Measurements from ENCODE around the gene FOXO3. TPM values are rescaled to one million over a fixed set of nuclear protein-coding genes. Genes with fewer than 3 reads are reported as not detected.

The FOXO3 gene
- total and polyA plus RNA-seq, 2 of the 8 experiments (the other 6 are each of a cell fraction or from before 2014, with no cell fraction given) = 13.1 to 19.3 TPM

- FAIRE-seq (peak; percentile 57), DNase-seq (ENCODE audit: low read depth in 1 of 2, low spot score in 2 of 2) (no peak)
- 59% methylated on average over 5 of the region's 5 CpGs; no CpG with 5 or more reads in 1 of the 2 experiments for WGBS, 2 experiments (ENCODE audit: extremely low coverage in 1 of 2, insufficient coverage in 1 of 2, insufficient read length in 1 of 2, insufficient replicate concordance in 2 of 2, low coverage in 1 of 2, low lambda C conversion rate in 2 of 2, missing lambda C conversion rate in 1 of 2)
These were observed 36.0 kb upstream of the FOXO3 start for GRCh38 chr6:108524528-108525248.

More at GRCh38 chr6:108524528-108525248, 36.0 kb upstream of the FOXO3 start:
- Histone ChIP-seq H3K9me3 (ENCODE audit: insufficient read depth in 2 of 2, low read depth in 1 of 2, low read length in 1 of 2) (no peaks in the 10 kb centered on the region), H4K8ac (ENCODE audit: extremely low read depth, insufficient read depth, low read length) (no peak overlapping the region), H3K56ac (replicated peaks; ENCODE audit: insufficient read length, low read depth, low read length) (no peak overlapping the region), H2AK5ac (ENCODE audit: low read depth, low read length) (no peak overlapping the region), H2AFZ (ENCODE audit: low read length) (no peak overlapping the region), H4K20me1 (replicated peaks in 1 of 2; ENCODE audit: control insufficient read depth in 1 of 2, insufficient read depth in 2 of 2, low read length in 2 of 2) (no peaks in the 10 kb centered on the region), H3K4ac (replicated peaks; ENCODE audit: insufficient read length, low read depth, low read length) (no peak overlapping the region), H3K4me2 (ENCODE audit: insufficient read depth in 1 of 2, low read depth in 2 of 2, low read length in 2 of 2) (no peak overlapping the region; a peak in 1 of 4 replicates), H2BK120ac (replicated peaks; ENCODE audit: low read depth, low read length) (no peak overlapping the region), H3K27ac (ENCODE audit: low read depth, low read length) (no peak overlapping the region), H3K9ac (replicated peaks in 1 of 4; ENCODE audit: extremely low read depth in 1 of 4, low read depth in 3 of 4, low read length in 3 of 4) (no peak overlapping the region), H3K36me3 (ENCODE audit: control insufficient read depth in 2 of 4, insufficient read depth in 4 of 4, low read length in 3 of 4) (no peaks in the 10 kb centered on the region), H3K4me3 (ENCODE audit: extremely low read depth in 1 of 4, insufficient read depth in 2 of 4, low read depth in 3 of 4, low read length in 4 of 4) (no peak overlapping the region; a peak in 1 of 8 replicates), H3K4me1 (replicated peaks in 1 of 4; ENCODE audit: control insufficient read depth in 3 of 4, insufficient read depth in 4 of 4, low read length in 3 of 4) (0 out of 7 replicates have a peak, but pooled peaks cover 0 to 2% (median 0%) of the 10 kb centered on the region in 4 experiments), H4K5ac (ENCODE audit: insufficient read length, low read depth, low read length) (no peak overlapping the region), H3K79me1 (ENCODE audit: low read depth, low read length) (no peaks in the 10 kb centered on the region), H3K23me2 (ENCODE audit: low read depth, low read length) (no peaks in the 10 kb centered on the region), H3K14ac (ENCODE audit: insufficient read length) (no peak overlapping the region), H4K91ac (replicated peaks; ENCODE audit: insufficient read length, low read length) (no peak overlapping the region), H3K79me2 (ENCODE audit: control insufficient read depth in 1 of 2, insufficient read depth in 2 of 2, low read length in 2 of 2) (no peaks in the 10 kb centered on the region), H2BK15ac (ENCODE audit: low read length) (no peak overlapping the region), H3K18ac (ENCODE audit: extremely low read depth, low read length) (no peak overlapping the region; the same call in 1 of the 2 replicates), H2BK20ac (ENCODE audit: low read length) (no peak overlapping the region), H3K27me3 (replicated peaks in 1 of 4; ENCODE audit: control insufficient read depth in 3 of 4, extremely low read depth in 1 of 4, insufficient read depth in 3 of 4, low read length in 3 of 4) (no peaks in the 10 kb centered on the region), H3K23ac (ENCODE audit: insufficient read length) (no peak overlapping the region), H2BK12ac (ENCODE audit: low read depth, low read length) (no peak overlapping the region), H2BK5ac (ENCODE audit: low read depth, low read length) (no peak overlapping the region)
- ChIA-PET POLR2A (ENCODE audit: partially characterized antibody) (interaction anchor here (0.7 kb wide), 1 partner anchor 13 kb away, joined by 3 read pairs; no protein-coding TSS in a partner anchor), CTCF (ENCODE audit: partially characterized antibody) (interaction anchor here (0.6 to 2.9 kb wide), 20 partner anchors 10 to 560 kb away, joined by 3 to 13 read pairs (median 4); no protein-coding TSS in a partner anchor)
- TF ChIP-seq SP1 (IDR thresholded peaks at IDR 0.05; ENCODE audit: low read depth, low read length) (0 out of 2 replicates have a peak, but pooled peaks have one; percentile 5), ASH2L (IDR thresholded peaks at IDR 0.05; ENCODE audit: low read length) (no peak), EZH2 (IDR thresholded peaks at IDR 0.05; ENCODE audit: low read depth, low read length, severe bottlenecking) (no peak), TEAD4 (IDR thresholded peaks at IDR 0.05; ENCODE audit: low read depth, low read length) (peak; percentile 89), CEBPB (IDR thresholded peaks at IDR 0.05; ENCODE audit: low read depth, low read length) (no peak)
